NCI-H1092 treated with DMSO at 0.1 percent for 48 hours (cell line): ENCODE results near the gene MAK.
"Not testable (repeated sequence)": the region's sequence is repeated elsewhere in the genome, so short reads cannot be mapped to it uniquely, and the experiment has no call there.

Source experiments
- DNase-seq: peaks from one replicate; lab custom pipeline; 2025; lab: John Stamatoyannopoulos, UW

MAK gene

DNA sequence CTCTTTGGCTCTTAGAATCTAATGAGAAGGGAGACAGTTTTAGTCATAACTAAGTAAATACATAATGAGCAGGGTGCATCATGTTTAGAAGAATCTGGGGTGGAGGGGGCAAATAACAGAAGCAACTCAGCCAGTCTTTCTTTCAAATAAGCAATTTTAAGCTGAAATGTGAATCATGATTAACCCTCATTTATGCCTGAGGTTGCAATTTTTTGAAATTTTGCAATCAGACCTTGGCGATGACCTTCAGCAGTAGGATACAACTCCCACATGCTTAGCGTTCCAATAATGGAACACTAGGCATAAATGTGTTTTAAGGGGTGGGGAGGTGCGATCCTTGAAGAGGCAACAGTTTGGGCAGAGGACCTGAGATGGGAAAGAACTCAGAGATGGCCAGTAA is 60.1 kb downstream of the MAK start:
- DNase-seq, result no peak

GRCh38 chr6:10771371-10771894 is 66.9 kb downstream of the MAK start:
- DNase-seq, result no peak

GRCh38 chr6:10769419-10769818 is 68.9 kb downstream of the MAK start:
- DNase-seq, result no peak

GRCh38 chr6:10763006-10763405 is 75.3 kb downstream of the MAK start:
- DNase-seq, result no peak

DNA sequence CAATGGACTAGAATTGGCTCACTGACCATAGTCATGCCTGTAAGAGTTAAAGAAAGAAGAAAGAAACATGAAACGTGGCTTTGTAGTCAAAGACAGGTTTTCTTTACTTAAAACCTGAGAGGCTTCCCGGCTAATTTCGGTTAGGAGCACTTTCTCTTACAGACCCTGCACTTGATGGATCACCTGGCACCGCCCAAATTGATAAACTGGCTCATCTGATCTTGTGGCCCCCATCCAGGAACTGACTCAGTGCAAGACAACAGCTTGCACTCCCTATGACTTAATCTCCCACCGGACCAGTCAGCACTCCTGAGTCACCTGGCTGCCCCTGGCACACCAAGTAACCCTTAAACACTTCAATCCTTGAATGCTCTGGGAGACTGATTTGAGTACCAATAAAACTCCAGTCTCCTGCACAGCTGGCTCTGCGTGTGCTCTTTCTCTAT is 78.4 kb downstream of the MAK start:
- no peak for DNase-seq

DNA sequence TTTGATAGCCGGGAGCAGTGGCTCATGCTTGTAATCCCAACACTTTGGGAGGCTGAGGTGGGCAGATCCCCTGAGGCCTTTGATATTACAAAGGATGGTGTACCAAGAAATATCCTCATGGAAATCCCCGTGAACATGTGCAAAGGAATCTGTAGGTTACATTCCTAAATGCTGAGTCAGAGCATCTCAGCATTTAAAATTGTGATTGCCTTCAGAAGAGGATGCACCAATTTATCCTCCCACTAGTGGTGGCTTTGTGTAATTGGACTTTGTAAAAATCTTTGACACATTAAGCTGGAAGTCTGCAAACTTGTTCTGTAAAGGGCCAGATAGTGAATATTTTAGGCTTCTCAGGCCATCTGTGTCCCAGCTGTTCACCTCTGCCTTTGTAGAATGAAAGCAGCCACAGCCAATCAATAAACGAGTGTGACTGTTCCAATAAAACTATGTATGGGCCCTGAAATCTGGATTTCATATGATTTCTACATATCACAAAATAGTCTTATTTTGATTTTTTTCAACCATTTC is 79.0 kb downstream of the MAK start:
- no peak for DNase-seq

DNA sequence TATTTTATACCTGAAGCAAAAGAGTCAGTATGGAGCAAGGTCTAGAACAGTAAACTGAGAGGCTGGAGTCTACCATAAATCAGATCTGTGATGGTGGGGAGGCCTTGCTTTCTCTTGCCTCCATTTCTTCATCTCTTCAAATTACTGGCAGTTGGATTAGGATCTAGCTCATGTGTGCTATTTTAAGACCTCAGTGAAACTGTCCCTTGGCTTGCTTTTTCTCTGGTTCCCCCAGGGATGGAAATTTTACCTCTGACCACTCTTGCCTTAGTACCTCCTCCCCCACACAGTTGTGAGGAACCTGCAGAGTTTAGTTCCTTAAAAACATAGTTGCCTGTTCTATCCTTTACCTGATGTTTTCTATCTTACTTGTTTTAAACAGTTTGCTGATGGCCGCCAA is 82.3 kb downstream of the MAK start:
- no peak for DNase-seq

DNA sequence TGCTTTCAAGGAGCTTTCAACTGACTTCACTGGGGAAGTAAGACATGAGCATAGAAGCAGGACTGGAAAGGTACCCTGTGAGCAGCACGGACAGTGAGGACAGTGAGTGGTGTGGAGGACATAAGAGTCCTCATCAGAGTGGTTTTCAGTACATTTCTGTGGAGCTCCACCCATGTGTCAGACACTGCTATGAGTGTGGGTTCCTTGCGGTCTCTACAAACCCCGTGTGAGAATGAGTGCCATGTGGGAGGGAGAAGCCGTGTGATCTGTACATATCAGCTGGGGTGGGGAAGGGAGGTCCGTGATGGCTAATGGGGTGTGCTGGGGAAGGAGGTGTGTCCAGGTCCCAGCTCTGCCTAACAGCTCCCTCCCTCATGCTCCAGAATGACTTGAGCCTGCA is 86.6 kb downstream of the MAK start:
- DNase-seq, result not testable (repeated sequence)

DNA sequence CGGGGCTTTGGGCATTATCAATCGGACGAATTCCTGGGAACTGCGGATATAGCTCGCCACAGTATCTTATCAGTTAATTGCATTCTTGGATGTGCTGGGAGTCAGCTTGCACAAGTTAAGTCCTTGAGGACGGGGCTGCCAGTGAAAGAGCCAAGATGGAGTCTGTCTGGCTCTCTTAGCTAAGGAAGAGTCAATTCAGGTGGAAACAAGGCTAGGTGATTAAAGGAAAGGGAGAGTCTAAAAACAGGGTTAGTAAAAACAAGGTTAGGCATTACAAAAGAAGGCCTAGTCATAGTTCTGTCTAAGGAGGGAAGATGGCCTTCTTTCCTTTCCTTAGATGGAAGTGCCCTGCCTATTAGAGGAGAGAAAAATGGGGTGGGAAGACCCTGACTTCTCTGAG is 87.8 kb downstream of the MAK start:
- DNase-seq, result not testable (repeated sequence)

DNA sequence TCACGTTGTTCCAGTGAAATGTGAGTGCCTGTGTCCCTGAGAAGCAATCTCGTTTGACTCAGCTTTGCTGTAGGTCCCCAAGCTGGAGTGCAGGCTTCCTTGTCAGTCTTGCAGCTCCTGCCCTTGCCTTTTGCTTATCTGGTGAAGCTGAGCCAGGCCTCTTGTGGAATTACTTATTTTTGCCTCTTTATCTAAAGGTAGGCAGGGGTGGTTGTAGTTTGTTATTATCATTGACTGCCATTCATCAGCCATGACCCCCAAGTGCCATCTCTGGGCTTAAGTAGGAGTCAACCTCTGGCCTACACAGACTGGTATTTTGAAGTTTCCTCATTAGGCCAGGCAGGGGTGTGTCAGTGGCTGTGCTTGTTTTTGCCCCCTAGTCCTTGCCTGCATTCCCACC is 88.6 kb downstream of the MAK start:
- no peak for DNase-seq

GRCh38 chr6:10747251-10747972 is 90.9 kb downstream of the MAK start, which contains the start of gene TMEM14B:
TMEM14B (plus strand) TSS chr6:10747805; CDS start chr6:10749246, 1,441 bp downstream.
- peak; percentile 89 for DNase-seq

- no peak for DNase-seq
These were observed 91.5 kb downstream of the MAK start for GRCh38 chr6:10746915-10747250.

DNA sequence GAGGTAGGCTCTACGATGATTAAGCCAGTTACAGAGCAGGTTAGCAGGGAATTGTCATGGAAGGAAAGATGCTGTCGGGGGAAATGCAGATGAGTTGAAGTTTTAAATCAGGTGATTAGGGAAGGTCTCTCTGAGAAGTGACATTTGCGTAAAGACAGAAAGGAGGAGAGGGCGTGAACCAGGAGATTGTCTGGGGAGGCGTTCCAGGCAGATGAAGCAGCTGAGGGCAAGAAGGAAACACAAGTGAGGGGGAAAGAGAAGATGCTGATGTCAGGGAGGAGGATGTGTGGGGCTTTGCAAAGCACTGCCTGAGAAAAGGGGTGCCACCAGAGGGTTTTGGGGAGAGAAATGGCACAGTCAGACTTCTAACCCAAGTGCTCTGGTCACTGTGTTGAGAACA is 93.2 kb downstream of the MAK start:
- no peak for DNase-seq

DNA sequence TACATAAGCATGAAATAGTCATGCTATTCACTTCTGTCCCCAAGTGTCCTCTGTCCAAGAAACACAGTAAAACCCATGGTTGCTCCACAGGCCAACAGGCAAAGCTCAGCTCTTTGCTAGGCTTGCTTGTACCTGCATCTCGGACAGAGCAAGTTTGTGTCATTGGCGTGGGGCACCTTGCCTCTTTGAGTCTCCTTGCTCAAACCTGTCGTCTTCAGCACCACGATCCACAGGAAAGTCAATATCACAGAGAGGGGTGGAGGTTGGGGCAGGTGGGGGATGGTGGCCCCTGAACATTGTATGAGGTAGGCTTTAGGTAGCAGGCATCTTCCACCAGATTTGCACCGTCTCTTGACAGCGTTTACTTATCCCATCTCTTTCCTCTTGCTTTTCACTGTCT is 94.8 kb downstream of the MAK start:
- no peak for DNase-seq

- no peak for DNase-seq
These were observed 96.1 kb downstream of the MAK start for GRCh38 chr6:10742251-10742650.

GRCh38 chr6:10741643-10742042 is 96.7 kb downstream of the MAK start:
- DNase-seq, result not testable (repeated sequence)

GRCh38 chr6:10740061-10740460 is 98.3 kb downstream of the MAK start:
- no peak for DNase-seq

DNA sequence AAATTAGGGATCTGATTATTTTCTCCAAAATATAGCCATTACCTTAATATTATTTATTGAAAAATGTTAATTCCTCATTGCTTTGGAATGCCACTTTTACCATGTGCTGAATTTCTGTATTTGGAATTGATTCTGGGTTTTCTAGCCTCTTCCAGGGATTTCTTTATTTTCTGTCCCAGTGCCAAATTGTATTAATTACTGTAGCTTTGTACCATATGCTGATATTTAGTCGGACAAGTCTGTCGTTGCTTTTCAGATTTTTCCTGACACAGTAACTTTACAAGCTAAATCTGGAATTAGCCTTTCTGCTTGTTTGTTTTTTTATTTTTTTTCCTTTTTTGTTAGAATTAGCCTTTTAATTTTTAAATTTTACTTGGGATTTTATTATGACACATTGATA is 101.6 kb downstream of the MAK start:
- no peak for DNase-seq

DNA sequence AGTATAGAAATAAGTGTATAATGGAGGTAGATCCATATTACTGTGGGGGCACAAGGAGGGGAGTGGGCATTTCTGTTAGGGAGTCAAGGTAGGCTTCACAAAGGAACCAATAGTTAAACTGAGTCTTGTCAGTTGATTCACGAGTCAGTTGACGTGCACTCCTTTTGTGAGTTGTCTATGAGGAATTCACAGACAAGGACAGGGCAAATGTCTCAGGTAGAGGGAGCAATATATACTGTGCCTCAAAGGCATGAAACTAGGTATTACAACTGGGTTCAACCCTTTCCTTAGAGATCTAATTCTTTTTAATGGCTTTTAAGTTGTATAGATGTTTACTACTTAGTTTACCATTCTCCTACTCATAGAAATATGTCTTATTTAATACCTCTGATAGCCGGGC is 104.5 kb downstream of the MAK start:
- no peak for DNase-seq

GRCh38 chr6:10733151-10733715 is 105.1 kb downstream of the MAK start:
- DNase-seq, result no peak

- DNase-seq, result no peak
These were observed 108.1 kb downstream of the MAK start for GRCh38 chr6:10730254-10730653.

DNA sequence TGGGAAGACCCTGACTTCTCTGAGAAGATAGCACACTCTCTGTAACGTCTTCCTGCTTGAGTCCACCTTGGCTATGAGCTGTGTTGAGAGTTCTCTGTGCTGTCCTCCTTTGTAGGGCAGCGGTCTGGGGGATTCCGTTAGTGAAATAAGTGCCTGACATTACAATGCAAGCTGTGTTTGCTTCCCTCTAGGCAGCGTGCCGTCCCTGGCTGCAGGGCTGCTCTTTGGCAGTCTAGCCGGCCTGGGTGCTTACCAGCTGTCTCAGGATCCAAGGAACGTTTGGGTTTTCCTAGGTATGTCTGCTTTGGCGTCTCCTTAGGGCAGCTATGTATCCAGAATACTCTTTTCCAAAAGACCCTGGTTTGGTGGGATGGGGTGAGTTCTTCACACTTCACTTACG is 112.6 kb downstream of the MAK start:
- DNase-seq, result no peak

- no peak for DNase-seq
These were observed 113.3 kb downstream of the MAK start for GRCh38 chr6:10725044-10725443.

DNA sequence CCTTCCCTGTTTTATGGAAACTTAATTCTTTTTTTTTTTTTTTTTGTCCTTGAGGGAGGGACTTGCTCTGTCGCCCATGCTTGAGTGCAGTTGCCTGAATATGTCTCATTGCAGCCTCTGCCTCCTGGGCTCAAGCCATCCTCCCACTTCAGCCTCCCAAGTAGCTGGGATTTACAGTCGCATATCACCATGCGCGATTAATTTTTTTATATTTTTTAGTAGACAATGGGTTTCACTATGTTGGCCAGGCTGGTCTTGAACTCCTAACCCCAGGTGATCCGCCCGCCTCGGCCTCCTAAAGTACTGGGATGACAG is 114.8 kb downstream of the MAK start:
- no peak for DNase-seq
